Stimulated activated CD8-positive, alpha-beta memory T cell treated with anti-CD3 and anti-CD28 coated beads, Interleukin-12 subunit alpha, Interleukin-12 subunit beta, amount 100 ng/mL, for 1 hour (primary cell): ENCODE results near the gene CYP39A1.

ENCODE experiments used
- DNase-seq: peaks from one replicate; pipeline ENCODE4 v3.0.0-alpha.2; 2020; ENCODE audit warnings: low read depth

The CYP39A1 gene

DNA sequence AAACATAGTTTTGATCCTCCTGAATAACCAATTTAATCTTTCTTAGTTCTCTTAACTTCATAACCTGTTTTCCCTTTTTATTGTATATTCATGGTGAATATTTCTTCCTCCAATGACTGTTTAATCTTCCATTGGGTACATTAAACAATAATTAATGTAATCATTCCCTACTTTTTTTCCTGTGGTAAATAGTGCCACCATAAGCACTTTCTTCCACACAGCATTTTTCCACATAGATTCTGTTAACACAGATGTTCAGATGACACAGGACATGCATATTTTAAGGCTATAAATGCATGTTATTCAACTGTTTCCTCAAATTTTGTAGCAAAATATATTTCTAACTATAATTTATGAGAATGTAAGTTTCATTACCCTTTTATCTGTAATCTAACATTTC is 61.9 kb downstream of the CYP39A1 start:
- DNase-seq: no peak

DNA sequence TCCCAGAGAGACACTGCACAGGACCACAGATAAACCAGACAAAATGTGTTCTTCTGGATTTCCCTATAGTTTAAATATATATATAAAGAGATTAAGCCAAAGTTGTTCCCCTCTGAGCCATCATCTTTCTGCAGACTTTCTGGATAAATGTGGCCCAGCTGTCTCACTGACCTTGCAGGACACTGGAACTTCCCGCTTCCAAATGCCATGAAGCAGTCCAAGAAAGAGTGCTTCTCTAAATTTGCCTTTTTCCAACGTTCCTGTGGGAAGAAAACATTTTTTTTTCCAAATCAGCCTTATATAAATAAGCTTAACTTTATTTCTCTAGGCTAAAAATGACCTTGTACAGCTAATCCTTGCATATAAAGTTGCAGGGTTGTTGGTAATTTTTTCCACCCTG is 65.7 kb downstream of the CYP39A1 start:
- no peak for DNase-seq

DNA sequence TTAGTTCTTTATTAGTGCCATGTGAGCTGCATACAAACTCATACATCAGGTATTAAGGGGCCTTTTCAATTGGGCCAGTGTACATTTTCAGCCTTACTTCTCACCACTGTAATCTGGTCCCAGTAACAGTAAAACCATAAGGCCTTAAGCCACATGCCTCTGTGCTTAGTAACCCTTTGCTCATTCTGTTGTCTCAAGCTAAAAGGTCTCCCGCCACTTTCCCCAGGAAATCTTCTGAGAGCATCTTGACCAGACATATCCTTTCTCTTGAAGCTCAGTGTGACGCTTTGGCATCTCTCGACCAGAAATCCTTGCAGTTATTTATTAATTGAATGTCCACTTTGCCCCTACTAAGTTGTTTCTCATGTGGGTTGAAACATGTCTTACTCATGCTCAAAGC is 68.0 kb downstream of the CYP39A1 start:
- DNase-seq: no peak

DNA sequence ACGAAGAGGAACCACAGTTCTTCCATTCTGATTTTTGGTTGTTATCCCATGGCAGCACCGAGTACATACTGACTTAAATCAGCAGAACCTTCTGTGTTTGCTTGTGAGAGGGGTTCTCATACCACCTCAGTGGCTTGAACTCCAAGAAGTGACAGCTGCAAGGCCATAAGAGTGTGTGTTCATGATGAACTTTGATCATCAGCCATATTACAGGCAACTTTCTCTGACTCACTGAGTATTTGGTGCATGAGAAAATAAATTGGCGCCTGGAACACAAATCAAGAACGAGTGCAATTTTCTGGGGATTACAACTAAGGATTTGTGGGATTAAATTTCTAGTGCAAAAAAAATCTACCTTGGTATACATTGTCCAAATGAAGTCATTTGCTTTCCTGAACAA is 68.9 kb downstream of the CYP39A1 start:
- DNase-seq: no peak

DNA sequence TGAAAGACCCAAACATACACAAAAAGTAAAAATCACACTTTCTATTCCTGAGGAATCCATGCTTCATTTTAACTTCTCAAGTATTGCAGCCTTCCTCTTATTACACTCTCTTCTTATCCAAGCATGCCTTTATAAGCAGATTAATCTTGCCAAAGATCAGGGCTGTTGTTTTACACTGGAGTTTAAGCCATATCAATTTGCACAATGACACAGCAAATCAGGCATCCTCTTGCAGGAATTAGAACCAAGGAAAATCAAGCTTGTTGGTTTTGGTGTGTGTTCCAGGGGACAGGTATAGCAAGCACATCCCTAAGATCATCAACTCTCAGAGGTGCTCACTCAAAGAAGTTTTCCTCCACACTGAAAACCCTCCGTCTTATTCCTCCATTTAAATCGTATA is 69.5 kb downstream of the CYP39A1 start:
- DNase-seq: no peak

DNA sequence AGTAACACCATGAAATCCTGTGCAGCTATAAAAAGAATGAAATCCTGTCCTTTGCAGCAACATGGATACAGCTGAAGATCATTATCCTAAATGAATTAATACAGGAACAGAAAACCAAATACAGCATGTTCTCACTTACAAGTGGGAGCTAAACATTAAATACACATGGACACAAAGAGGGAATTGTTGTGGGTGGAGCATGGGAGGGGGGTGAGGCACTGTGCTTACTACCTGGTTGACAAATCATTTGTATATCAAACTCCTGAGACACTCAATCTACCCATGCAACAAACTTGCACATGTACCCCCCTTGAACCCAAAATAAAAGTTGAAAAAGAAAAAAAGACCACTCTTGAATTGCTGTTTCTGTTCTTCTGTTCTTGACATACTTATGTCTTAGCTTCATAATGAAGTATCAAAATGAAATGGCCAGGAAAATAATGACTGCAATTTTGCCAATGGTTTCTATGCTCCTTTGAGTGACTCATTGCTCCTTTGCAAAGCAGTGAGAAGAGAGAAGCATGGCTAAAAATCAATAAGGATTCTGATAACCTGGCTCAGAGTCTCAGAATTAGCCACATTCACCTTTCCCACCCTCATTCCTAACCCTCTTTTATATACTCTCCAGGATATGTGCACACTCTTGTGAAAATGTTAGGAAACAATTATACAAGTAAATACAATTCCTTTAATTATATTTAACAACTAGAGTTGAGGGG is 71.0 kb downstream of the CYP39A1 start:
- DNase-seq: no peak

DNA sequence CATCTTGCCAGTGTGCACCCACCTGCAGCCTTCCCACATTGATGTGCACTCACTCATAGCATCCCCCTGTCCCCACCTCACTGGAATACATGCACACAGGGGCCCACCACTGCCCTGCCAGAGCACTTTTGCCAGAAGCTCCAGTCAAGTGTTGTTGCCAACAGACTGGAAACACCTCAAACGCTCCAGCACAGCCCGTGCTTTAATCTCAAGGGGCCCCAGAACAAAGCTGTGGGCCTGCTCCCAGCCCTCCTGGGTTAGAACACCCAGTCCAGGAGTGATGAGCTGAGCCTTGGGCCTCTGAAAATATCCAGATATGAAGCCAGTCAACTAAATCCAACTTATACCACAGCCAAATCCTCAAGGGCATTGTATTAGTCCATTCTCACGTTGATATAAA is 77.1 kb downstream of the CYP39A1 start:
- DNase-seq: no peak

DNA sequence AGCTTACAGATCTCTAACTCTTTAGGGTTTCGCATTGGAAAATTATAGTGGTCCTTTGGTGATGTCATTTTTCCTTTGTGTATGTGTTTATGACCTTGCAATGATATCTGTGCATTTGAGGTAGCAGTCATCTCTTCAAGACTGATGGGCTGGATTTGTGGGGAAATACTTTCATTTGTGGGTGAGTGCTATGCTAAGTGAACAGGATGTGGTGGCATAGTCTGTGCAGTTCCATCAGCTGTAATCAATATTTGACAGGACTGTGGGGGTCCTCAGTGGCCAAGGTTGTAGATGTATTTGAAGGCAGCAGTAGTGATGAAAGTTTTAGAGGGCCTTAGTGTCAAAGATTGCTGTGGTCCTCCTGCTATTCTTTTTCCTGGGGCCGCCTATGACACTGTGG is 79.5 kb downstream of the CYP39A1 start:
- no peak for DNase-seq

DNA sequence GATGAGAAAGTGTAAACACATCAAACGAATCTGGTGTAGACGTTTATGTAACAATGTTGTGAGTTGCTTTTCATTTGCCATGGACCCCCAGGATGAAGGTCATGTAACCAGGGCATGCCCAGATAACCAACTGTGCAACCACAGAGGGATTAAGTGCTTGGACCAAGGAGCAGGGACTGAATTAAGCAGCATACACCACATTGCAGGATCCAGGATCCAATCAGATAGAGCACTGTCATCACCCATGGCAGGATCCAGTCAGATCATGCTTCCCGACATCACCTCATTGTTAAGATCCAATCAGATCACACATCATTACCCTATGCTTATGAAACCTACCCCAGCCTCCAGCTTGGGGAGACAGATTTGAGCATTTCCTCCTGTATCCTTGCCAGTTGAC is 87.1 kb downstream of the CYP39A1 start:
- DNase-seq: no peak

DNA sequence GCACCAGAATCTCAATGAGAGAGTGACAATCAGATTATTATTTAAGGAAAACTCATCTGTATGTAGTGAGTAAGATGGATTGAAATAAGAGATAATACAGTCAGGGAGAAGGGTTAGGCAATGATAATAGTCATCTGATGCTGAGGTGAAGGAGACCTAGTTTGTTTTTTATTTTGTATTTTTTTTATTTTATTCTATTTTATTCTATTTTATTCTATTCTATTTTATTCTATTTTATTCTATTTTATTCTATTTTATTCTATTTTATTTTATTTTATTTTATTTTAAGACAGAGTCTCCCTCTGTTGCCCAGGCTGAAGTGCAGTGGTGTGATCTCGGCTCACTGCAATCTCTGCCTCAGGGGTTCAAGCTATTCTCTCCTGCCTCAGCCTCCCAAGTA is 88.7 kb downstream of the CYP39A1 start:
- DNase-seq: no peak

DNA sequence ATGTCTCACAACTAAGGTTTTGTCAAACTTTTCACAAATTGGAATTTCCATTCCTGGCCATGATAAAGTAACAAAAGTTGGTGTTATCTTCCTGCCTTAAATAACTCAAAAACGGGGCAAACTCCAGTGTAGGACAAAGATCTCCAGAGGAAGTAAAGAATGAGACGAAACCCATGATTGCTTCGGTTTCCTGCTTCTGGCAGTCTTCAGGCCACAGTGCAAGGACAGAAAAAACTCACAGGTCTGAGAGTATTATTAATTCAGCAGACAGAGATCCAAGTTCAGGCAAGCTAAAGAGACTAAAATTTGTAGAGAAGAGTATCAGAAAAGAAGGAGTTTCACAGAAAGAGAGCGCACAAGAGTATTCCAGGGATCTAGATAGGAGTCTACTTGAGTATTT is 96.6 kb downstream of the CYP39A1 start:
- no peak for DNase-seq

DNA sequence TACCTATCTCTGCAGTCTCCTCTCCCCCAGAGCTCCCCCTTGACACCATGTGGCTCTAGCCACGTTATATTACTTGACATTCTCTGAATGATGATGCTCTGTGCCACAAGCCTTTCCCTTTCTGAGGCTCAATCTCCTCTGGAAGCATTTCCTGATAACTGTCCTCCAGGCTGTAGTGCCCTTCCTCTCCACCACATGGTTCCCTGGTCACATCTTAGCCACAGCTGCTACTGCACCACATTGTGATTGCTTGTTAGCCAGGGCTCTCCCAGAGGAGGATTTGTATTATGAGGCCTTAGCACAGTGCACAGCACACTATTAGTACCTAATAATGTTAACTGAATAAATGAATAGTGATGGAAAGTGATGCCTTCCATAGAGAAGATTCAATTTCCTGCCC is 97.5 kb downstream of the CYP39A1 start:
- no peak for DNase-seq

DNA sequence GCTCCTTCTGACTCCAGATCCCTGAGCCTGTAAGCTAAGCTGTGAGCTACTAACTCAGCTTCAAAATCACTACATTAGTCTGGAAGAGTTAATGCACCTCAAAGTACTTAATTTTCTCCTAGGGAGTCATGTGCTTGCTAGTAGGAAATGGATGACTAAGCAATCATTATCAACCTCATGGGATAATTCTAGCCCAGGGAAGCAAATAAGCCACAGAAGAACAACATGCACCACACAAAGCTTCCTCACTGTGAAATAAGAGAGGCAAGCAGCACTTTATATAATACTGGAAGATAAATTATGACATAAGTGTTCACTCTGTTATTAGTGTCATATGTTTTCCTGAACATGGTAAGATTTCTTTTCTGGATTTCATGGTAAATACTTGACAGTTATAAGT is 103.5 kb downstream of the CYP39A1 start:
- no peak for DNase-seq

DNA sequence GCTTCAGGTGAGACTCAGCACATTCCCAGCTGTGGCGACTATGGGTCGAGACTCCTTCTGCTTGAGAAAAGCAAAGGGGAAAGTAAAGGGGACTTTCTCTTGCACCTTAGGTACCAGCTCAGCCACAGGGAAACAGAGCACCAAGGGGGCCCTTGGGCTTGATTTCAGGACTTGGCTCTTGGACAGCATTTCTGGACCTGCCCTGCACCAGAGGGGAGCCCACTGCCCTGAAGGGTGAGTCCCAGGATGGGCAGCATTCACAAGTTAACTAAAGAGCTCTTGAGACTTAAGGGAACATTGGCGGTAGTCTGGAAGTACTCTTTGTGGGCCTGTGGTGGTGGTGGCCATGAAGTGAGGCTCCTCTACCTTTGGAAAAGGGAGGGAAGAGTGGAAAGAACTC is 111.1 kb downstream of the CYP39A1 start:
- DNase-seq: no peak

DNA sequence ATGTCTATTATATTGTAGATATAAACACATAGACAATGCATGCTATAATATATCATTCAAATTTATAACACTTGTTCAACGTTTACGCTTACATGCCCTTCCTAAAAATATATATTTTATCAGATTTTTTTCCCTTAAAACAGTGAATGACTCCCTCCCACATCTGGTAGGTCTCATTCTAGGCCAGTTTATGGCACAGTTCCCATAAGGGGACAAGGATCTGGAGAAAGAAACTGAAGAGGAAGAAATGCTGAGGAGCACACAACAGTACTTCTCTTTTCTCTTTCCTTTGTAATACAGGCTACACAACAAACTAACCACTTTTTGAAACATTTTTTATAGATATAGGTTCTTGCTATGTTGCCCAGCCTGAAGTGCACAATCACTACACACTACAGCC is 112.8 kb downstream of the CYP39A1 start:
- no peak for DNase-seq

DNA sequence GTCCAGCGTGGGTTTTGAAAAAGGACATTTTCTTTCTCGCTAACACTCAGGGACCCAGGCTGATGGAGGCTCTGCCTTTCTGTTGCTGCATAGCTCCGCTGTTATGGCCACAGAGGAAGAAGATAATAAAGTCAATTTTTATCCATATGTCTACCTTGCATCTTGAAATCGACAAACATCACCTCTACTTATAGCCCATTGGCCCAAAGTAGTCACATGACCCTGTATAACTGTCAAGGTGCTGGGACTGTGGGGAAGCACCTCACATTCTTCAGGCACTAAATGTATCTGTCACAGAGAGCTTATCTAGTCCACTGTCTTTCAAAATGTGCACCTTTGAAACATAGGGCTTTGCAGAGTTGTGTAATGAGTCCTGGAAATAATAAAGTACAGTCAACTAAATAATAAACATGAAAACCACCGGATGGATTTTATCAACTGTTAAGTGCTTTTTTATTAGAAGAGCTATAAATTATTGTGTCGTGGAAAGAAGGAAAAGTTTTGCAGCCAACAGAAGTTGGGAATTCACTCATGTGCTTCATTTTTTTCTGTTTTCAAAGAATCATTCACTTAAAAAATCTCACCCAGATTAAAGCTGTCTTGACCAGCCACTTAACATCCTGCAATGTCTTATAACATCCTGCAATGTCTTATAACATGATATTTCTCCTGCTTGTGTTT is 113.7 kb downstream of the CYP39A1 start:
- DNase-seq: no peak

DNA sequence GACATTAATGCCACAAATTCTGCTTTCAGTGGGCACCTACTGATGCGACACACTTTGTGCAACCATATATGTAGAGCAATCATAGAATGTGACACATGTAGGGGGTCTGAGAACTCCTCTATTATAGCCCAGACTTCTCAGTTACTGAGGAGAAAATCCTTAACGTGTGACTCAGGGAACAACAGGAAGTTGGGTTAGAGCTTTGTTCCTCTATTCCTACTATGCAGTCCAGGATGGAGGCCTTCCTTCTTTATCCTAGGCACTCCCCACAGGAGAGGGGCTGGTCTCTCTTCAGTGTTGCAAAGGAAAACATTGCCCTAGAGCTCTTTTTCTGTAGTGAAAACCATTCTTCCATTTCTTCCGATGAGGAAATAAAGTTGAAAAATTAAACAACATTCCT is 121.7 kb downstream of the CYP39A1 start:
- DNase-seq: no peak

DNA sequence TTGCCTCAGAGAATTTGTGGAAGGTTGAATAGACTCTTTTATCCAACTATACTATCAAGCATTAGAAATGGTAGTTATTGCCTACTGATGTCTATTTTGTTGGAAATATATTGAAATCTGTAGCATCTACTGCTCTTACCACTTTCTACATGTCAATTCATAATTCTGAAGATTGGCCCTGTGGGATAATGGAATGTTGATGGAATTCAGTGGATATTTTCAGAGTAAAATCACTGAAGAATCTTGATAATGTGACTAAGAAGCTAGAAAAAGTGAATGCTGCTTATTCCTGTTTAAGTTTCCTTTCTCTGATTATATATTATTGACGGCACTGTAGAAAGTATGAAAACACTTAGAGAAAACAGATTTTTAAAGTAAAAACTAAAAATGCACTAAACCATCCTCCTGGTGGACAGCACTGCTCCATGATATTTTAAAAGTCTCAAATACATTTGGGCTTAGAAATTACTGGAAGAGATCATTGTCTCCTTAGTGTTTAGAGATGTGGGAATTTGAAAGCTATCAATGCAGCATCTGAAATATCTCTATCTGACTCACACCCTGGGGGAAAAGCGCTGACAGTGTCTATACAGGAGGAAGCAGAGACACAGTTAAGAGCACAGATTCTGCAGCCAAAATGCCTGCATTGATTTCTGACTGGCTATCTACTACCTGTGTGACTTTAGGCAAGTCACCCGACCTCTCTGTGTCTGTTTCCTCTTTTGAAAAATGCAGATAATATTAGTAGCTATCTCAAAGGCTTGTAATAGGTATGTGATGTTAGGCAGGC is 123.5 kb downstream of the CYP39A1 start:
- DNase-seq: no peak

DNA sequence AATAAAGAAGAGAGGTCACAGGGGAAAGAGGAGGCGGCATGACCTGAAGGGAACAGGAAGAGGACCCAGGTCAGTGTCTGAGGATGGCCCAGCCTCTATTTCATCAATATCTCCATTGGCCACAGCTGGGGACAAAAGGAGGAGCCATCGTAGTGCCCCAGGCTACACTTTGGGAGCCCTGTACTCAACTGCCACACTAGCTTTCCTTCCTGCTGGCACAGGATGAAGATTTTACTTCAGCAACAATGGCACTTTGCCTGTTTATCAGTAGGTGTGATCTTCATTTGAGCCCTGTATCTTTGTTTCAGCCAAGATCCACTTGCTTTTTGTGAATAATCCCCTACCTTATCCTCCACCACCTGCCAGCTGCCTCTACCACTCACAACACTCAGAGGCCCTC is 126.0 kb downstream of the CYP39A1 start:
- DNase-seq: no peak

DNA sequence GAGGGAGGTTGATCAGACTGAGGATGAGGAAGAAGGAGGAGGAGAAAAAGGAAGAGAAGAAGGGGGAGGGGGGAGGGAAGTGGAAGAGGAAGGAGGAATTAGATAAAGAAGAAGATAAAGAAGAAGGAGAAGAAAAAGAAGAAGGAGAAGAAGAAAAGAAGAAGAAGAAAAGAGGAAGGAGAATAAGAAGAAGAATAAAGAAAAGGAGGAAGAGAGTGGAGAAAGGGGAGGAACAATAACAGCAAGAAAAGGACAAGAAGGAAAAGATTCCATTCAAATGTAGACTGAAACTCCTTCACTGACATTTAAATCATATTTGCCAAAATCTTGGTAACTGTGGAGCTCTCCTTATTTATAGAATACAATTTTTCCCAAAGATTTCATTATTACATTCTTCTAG is 127.0 kb downstream of the CYP39A1 start:
- no peak for DNase-seq

DNA sequence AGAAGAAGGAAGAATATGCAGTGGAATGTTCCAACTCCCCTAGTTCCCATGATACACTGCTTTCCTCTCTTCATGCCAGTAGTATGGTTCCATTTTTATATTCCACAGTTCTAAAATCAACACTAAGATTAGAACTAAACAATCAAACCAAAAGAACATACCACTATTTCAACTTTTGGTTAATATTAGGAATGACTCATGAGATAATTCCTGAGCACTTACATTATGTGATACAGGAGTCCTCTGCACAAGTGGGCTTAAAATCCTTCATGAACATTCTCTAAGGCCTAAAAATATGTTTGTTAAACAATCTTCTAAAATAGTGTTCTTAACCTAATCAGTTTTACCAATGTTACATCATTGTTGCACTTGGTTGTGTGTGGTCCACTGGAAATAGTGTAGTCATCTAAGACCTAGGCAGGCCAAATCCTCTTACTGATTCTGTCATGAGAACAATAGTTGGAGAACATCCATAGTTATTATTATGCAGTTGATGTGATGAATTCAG is 131.1 kb downstream of the CYP39A1 start:
- no peak for DNase-seq

DNA sequence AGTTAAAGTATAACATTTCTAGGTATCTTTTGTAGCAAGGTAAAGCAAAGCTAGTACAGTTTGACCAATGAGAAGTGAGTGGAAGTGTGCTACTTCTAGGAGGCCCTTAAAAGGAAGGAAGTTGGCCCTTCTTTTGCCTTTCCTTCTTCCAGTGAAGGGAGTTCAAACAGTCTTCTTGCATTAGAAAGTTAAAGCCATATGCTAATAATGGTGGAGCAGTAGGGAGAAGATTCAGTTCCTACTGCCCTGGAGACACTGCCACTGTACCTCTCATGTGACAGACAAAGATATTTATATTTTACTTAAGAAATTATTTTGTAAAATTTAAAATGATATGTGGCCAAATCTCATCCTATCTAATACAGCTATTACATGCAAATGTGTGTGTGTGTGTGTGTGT is 135.4 kb downstream of the CYP39A1 start:
- no peak for DNase-seq

DNA sequence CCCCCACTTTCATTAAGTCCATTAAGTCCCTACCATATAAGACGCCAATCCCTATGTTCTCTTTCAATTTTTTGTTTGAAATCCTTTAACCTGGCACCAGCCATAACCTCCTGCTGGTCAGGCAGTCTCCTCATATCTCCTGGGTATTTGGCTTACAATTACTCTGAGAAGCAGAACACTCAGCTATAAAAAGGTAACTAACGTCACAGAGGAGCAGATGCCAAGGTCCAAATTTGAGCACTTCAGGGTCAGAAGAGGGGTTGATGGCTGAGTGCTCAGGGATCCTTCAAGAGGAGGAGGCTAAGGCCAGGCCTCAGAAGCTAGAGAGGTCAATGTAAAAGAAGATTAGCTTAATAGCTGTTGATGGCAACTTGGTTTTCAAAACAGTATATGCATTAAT is 139.1 kb downstream of the CYP39A1 start:
- DNase-seq: no peak
